Aorta (tissue), 5 donors: Measurements from ENCODE around the gene SSU72. TPM values are rescaled to one million over a fixed set of nuclear protein-coding genes. Genes with fewer than 3 reads are reported as not detected.
"Not testable (repeated sequence)": the region's sequence is repeated elsewhere in the genome, so short reads cannot be mapped to it uniquely, and the experiment has no call there.

Experiments
- ATAC-seq: fragments of 200-7000 bp; cut with Tn5 transposase; one replicate; pipeline ENCODE4 v1.9.1; 2022; ENCODE audit warnings: moderate library complexity; ENCODE audit not compliant: low FRiP score
- DNase-seq, 2 donors: peaks; one replicate each; pipeline ENCODE4 v3.0.0-alpha.2; 2020
- H3K27ac ChIP-seq, 2 donors: one replicate each; pipeline ENCODE4 v1.5.1; 2013; ENCODE audit warnings: low read length in 2 of 2, mild to moderate bottlenecking in 2 of 2, moderate library complexity in 2 of 2, control low read depth in 1 of 2, inconsistent platforms in 1 of 2, low read depth in 1 of 2
- H3K27me3 ChIP-seq, 2 donors: one replicate each; pipeline ENCODE4 v1.6.1; 2013; ENCODE audit warnings: control low read depth in 1 of 2, low read length in 1 of 2, mild to moderate bottlenecking in 1 of 2, moderate library complexity in 1 of 2; ENCODE audit not compliant: insufficient read depth in 2 of 2, control insufficient read depth in 1 of 2
- H3K36me3 ChIP-seq, 2 donors: one replicate each; pipeline ENCODE4 v1.6.1; 2013; ENCODE audit warnings: control low read depth in 1 of 2, low read length in 1 of 2, mild to moderate bottlenecking in 1 of 2; ENCODE audit not compliant: insufficient read depth in 2 of 2, control insufficient read depth in 1 of 2
- H3K4me1 ChIP-seq, 2 donors: one replicate each; pipeline ENCODE4 v1.6.1; 2013; ENCODE audit warnings: low read length in 2 of 2, control low read depth in 1 of 2, mild to moderate bottlenecking in 1 of 2, moderate library complexity in 1 of 2; ENCODE audit not compliant: insufficient read depth in 2 of 2, control insufficient read depth in 1 of 2
- H3K4me3 ChIP-seq, 2 donors: one replicate each; pipeline ENCODE4 v1.5.1; 2013; ENCODE audit warnings: low read length in 2 of 2, control low read depth in 1 of 2, mild to moderate bottlenecking in 1 of 2
- H3K9me3 ChIP-seq: one replicate; pipeline ENCODE4 v1.6.1; 2013; ENCODE audit warnings: mild to moderate bottlenecking, low read length; ENCODE audit not compliant: control insufficient read depth
- WGBS, 2 donors: extraction: QIAGEN DNeasy Blood & Tissue Kit; methylation state at CpG; one replicate each; pipeline ENCODE4 v1.1.7; 2013; 5-methylcytosine and 5-hydroxymethylcytosine counted together
- intact Hi-C, 2 donors: fragments of 100-400 bp; cut with DNase I; formaldehyde crosslinking; loops; one replicate each; pipeline versions ENCODE4 v1.14.2 to v1.15.0; 2022
- polyA plus RNA-seq, 2 donors: library from polyadenylated mRNA; stranded (reverse); fragments of 200-250 nt; gene quantifications; one replicate each; pipeline ENCODE4 v1.2.3, GENCODE V29; 2013
- total RNA-seq, 2 donors: library from RNA; stranded (reverse); fragmentation: NEBNext Ultra II Directional; extraction: Animal tissue kit (Norgen Biotek cat#: 25700); gene quantifications; one replicate each; pipeline ENCODE4 v1.2.1, GENCODE V29; 2021
- donor health status: healthy with polysubstance abuse.
- donor health status: Bipolar disorder and iron deficiency.
- donor health status: DM: no; HTN: no; CAD: no.
- donor health status: DM: no; HTN: no; CAD: no.
- donor health status: DM: yes; HTN: yes; CAD: no.

Gene SSU72
- total and polyA plus RNA-seq, 4 donors: 65.0 to 92.8 (median 69.6) TPM

DNA sequence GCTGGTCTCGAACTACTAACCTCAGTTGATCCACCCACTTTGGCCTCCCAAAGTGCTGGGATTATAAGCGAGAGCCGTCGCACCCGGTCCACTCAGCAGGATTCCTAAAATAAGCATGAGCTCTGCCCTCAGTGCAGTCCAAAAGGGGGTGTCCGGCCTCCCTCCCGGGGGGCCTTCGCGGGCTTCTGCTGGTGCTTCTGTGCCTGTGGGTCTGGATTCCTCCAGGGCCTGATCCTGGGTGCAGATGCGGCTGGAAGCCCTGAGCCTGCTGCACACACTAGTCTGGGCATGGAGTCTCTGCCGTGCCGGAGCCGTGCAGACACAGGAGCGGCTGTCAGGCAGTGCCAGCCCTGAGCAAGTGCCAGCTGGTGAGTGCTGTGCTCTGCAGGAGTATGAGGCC is 57.7 kb downstream of the SSU72 start:
- 94 to 95% methylated on average over 14 of the region's 14 CpGs for WGBS, 2 donors
- H3K4me1 ChIP-seq, H3K36me3 ChIP-seq, H3K9me3 ChIP-seq, DNase-seq, H3K4me3 ChIP-seq, H3K27me3 ChIP-seq, intact Hi-C loops, H3K27ac ChIP-seq, ATAC-seq: not testable (repeated sequence)

DNA sequence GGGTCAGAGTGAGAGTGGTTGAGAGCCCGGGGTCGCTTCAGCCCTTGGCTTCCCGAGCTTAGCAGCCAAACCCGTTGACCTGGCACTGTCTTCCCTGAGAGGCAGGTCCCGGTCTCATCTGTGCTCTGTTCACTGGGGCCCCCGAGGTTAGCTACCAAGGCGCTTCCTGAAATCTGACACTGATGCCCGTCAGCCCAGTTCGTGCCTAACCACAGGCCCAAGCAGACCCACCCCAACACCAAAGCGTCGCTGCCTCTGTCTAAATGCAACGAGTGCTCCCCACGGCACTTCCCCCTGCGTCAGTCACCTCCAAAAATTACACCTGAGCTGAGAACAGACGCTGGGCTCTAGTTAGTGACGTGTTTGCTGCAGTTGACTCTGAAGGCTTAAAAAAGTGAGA is 60.3 kb downstream of the SSU72 start:
- H3K27me3 ChIP-seq, H3K36me3 ChIP-seq, H3K4me3 ChIP-seq, ATAC-seq, DNase-seq, intact Hi-C loops, H3K9me3 ChIP-seq, H3K27ac ChIP-seq, H3K4me1 ChIP-seq: not testable (repeated sequence)
- WGBS, 2 donors: 76 to 80% methylated on average over 14 of the region's 16 CpGs

DNA sequence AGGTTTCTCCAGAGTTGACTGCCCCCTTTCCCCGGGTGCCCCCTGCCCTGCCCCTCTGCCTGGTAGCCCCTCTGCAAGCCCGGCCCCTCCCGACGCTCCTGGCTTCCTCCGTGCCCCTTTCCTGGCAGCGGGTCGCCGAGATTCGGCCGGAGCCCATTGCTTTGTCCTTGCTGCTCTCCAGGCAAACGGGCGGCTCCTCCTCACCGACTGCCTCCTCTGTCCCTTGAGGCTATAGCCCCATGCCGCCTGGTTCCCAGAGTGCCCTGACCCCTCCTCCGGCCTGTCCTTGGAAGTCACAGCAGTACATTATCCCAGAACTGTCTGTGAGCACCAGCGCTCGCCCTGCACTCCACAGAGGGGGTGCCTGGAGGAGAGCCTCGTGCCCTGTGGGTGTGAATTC is 61.0 kb downstream of the SSU72 start:
- ATAC-seq, H3K36me3 ChIP-seq, H3K9me3 ChIP-seq, H3K27ac ChIP-seq, intact Hi-C loops, H3K4me3 ChIP-seq, H3K4me1 ChIP-seq, H3K27me3 ChIP-seq, DNase-seq: not testable (repeated sequence)
- WGBS, 2 donors: 85 to 87% methylated on average over 11 to 18 of the region's 18 CpGs

DNA sequence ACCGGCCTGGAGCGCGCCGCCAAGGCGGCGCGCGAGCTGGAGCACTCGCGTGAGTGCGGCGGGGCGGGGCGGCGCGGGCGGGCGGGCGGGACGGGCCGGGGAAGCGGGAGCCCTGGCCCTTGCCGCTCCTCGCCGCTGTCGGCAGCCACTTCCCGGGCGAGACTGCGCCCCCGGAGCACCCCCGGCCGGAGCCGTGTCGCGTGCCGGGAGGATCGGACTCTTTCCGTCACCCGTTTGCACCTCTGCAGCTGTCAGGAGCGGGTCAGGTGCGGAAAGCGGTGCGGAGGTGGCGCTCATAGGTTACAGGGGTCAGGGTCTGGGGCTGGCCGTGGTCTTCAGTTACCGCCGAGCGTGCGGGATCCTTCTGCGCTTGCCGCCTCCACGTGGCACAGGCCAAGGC is 62.2 kb downstream of the SSU72 start:
- DNase-seq, intact Hi-C loops, H3K36me3 ChIP-seq, H3K27me3 ChIP-seq, H3K4me1 ChIP-seq, ATAC-seq, H3K9me3 ChIP-seq, H3K27ac ChIP-seq: not testable (repeated sequence)
- H3K4me3 ChIP-seq: peak overlapping the region; percentile 42 to 65
- 0% methylated on average over 21 to 49 of the region's 52 CpGs for WGBS, 2 donors

DNA sequence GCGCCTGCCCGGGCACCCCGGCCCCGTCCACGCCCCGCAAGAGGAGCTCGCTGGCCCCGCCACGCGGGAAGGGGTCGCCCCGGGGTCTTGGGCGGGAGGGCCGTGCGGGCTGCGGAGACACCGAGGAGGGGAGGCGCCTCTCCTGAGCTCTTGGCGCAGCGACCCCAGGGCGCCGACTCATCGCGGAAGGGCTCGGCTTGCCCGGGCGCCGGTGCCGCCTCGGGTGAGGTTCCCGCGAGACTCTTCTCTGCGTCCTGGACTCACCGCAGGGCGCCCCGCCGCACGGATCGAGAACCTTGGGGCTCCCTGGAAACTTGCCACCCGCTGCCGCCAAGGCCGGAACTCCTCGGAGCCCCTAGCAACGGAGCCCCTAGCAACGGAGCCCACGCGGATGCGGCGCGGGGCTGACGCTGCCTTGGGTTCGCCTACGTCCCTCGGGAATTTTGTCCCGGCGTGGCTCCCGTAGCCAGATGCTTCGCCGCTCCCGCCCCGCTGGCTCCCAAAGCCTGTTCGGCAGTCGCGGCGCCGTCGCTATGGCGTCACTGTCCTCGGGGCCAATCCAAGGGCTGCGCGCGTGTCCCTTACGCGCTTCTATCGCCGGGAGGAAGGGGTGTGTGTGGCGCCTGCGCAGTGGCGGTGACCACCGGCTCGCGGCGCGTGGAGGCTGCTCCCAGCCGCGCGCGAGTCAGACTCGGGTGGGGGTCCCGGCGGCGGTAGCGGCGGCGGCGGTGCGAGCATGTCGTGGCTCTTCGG is 63.0 kb downstream of the SSU72 start, which contains the start of gene ATAD3A:
Gene ATAD3A, plus strand, starts transcription at position 630 of the 753 bp plus-strand sequence. Its CDS starts 107 bp downstream, at position 737.
- Histone ChIP-seq H3K27ac (peak within 1 kb of the TSS in 1 of 2 donors; percentile 77), H3K4me3 (peak within 1 kb of the TSS; percentile 63 to 89), H3K36me3 (no peaks in the 10 kb centered on the region), H3K4me1 (no peaks in the 10 kb centered on the region), H3K27me3 (no peaks in the 10 kb centered on the region), H3K9me3 (no peaks in the 10 kb centered on the region)
- intact Hi-C loops: loop anchor here in 1 of 2 donors (2.0 kb wide), 1 partner anchor 63 kb away; the partner anchor contains the start of gene SSU72
- DNase-seq: peak; percentile 99 to 100
- peak; percentile 98 for ATAC-seq
- WGBS, 2 donors: 0% methylated on average over 87 to 99 of the region's 99 CpGs

DNA sequence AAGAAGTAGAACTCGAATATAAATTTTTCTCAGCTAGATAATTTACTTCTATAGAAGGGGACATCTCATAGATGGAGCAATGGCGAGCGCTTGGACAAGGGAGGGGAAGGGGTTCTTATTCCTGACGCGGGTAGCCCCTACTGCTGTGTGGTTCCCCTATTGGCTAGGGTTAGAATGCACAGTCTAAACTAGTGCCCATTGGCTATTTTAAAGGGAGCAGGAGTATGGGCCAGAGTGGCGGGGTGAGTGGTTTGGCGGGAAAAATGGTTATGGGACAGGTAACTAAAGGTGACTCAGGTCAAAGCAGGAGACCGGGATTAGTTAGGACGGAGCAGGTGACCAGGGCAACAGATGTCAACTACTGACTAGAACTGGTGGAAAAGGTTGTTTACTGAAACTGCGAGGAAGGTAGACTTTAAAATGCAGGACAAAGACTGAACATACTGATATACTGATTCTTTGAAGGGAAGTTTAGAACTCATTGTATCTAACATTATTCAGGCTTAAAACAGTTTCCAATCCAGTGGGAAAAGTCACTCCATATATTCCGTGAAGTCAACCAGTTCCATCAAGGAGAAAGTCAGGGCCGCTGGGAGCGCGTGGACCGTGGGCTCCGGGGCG is 63.6 kb downstream of the SSU72 start:
- no peak for DNase-seq
- Histone ChIP-seq H3K27me3 (no peaks in the 10 kb centered on the region), H3K4me1 (no peaks in the 10 kb centered on the region), H3K9me3 (no peaks in the 10 kb centered on the region), H3K27ac (peak overlapping the region in 1 of 2 donors; percentile 77), H3K4me3 (peak overlapping the region; percentile 63 to 89), H3K36me3 (no peaks in the 10 kb centered on the region)
- ATAC-seq: no peak
- WGBS, 2 donors: 12 to 13% methylated on average over 15 to 17 of the region's 17 CpGs
- intact Hi-C loops: loop anchor here in 1 of 2 donors (2.0 kb wide), 1 partner anchor 64 kb away; the partner anchor contains the start of gene SSU72

DNA sequence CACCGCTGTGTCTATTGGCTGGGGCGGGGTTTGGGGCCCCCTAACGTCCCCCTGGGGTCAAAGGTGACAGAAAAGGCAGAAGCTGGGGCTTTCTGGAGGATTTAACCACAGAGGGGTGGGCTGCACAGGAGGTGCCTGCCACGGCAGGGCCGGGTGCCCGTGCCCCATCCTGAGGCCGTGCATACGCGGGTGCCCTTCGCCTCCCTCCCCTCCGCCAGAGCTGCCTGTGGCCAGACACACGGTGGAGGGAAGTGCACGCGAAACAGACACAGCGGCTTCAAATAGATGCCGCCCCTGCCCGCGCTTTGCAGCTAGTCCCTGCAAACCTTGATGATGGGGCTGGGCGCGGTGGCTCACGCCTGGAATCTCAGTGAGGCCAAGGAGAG is 65.2 kb downstream of the SSU72 start:
- H3K36me3 ChIP-seq, H3K4me1 ChIP-seq, ATAC-seq, H3K27me3 ChIP-seq, H3K4me3 ChIP-seq, H3K9me3 ChIP-seq, intact Hi-C loops, H3K27ac ChIP-seq, DNase-seq: not testable (repeated sequence)
- 83 to 84% methylated on average over 12 to 19 of the region's 21 CpGs for WGBS, 2 donors

DNA sequence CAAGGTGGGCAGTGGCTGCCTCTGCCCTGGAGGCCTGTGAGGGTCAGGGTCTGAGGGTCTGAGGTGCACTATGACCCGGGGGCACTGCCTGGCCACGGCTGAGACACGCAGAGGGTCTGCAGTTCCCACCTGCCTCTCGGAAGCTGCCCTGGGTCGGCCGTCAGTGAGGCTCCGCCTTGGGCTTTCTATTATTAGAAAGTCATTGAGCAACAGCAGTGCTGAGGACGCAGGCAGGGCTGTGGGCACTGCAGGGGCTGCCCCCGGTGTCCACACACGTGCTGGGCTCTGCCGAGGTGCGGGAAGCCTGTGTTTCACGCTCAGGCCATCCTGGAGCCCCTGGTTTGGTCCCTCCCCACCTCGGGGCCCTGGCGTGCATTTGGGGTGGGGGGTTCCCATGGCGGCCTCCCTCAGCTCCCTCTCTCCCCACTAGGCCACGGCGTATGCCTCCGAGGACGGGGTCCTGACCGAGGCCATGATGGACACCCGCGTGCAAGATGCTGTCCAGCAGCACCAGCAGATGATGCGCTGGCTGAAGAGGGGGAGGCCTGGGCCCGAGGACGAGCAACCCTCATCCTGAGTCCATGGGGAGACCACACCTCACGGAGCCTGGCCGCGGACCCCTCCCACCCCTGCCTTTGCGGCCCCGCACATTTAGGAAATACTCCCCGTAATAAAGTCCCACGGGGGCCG is 65.7 kb downstream of the SSU72 start:
- H3K4me1 ChIP-seq, H3K9me3 ChIP-seq, H3K36me3 ChIP-seq, DNase-seq, intact Hi-C loops, H3K27ac ChIP-seq, H3K27me3 ChIP-seq, H3K4me3 ChIP-seq, ATAC-seq: not testable (repeated sequence)
- WGBS, 2 donors: 68 to 76% methylated on average over 21 to 33 of the region's 34 CpGs
